GM19238 (cell line): ENCODE results near the gene SLC6A8.

Experiments
- DNase-seq: peaks from one replicate; pipeline ENCODE4 v3.0.0; 2011; ENCODE audit warnings: low spot score; ENCODE audit not compliant: insufficient read length

SLC6A8 gene

DNA sequence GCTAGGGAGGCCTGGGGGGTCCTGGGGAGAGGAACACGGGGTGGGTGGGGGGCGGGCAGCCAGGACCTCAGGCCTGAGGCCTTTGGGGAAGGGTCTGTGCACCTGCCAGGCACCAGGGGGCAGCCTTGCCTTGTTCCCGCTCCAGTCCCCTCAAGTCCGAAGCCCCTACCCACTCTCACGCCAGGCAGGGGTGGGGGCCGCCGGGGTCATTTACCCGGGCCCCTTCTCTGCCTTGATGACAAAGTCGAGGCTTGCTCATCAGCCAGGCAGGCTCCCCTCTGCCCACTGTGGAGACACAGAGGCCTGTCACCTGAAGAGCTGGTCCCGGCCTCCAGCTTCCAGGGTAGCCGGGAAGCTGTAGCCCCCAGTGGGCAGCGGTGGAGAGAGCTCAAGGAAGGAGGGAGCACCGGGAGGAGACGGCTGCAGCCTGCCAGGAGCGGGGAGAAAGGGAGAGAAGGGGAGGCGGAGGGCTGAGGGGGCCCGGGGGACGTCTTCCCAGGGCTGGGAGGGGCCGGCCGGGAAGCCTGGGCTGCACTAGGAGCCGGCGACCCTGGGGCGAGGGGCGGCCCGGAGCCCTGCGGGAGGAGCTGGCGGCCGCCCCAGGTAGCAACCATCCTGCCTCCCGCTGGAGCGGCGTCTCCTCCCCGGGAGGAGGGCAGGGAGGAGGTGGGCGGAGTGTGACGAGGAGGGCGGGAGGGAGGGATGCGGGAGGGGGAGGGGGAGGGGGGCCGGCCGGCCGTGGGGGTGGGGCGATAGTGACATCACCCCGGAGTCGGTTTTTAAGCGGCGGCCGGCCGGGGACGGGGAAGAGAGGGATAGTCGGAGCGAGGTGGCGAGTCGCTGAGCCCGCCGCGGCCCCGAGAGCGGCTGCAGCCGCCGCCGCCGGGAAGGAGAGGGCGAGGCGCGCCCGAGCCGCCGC is at the start of gene SLC6A8:
Gene SLC6A8 (plus strand): TSS at position 806 of the 919 bp plus-strand sequence. CDS start 649 bp downstream, outside the sequence.
- DNase-seq: no peak

GRCh38 chrX:153638041-153638371 is 49.7 kb upstream of the SLC6A8 start:
- no peak for DNase-seq

GRCh38 chrX:153638436-153639176 is 49.1 kb upstream of the SLC6A8 start:
- no peak for DNase-seq

DNA sequence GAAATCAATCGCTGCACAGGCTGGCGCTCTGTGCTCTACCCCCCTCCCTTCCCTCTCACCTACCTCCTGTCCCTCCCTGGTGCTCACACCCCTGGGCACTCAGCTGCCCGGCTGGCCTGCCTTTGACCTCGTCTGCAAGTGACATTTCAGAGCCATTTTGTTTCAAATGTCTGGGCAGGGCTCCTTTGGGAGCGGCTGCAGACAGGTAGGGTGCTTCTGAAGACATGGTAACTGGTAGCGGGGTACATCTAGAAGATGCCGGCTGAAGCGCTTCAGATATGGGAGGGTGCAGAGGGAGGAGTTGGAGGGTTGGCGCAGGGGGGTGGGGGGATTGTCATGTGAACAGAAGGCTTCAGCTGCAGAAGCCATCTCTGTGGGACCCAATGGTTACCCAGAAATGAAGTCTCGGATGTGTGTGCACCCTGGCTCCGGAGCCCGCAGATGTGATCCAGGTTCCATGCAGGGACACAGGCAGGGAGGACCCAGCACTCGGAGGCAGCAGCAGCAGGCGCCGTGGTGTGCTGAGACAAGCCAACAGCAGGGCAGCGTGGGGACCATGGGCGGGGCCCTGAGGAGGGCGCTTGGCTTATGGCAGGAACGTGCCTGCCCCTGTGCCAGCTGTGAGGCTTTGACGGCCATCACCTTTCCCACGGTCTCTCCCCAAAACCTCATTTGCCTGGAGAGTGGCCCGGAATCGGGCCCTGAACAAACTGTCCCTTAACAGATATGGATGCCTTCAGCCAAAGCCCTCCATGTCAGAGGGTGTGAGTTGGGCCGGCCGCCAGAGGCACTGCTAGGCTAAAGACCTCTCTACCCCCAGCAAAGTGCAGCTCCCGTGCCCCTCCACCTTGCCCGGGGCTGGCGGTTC is 48.3 kb upstream of the SLC6A8 start:
- DNase-seq: no peak

- no peak for DNase-seq
Measured at GRCh38 chrX:153640045-153640686, 47.6 kb upstream of the SLC6A8 start.

GRCh38 chrX:153640736-153641575 is 46.8 kb upstream of the SLC6A8 start:
- DNase-seq: no peak

GRCh38 chrX:153641627-153642026 is 46.1 kb upstream of the SLC6A8 start:
- no peak for DNase-seq

GRCh38 chrX:153642051-153642654 is 45.6 kb upstream of the SLC6A8 start:
- no peak for DNase-seq

DNA sequence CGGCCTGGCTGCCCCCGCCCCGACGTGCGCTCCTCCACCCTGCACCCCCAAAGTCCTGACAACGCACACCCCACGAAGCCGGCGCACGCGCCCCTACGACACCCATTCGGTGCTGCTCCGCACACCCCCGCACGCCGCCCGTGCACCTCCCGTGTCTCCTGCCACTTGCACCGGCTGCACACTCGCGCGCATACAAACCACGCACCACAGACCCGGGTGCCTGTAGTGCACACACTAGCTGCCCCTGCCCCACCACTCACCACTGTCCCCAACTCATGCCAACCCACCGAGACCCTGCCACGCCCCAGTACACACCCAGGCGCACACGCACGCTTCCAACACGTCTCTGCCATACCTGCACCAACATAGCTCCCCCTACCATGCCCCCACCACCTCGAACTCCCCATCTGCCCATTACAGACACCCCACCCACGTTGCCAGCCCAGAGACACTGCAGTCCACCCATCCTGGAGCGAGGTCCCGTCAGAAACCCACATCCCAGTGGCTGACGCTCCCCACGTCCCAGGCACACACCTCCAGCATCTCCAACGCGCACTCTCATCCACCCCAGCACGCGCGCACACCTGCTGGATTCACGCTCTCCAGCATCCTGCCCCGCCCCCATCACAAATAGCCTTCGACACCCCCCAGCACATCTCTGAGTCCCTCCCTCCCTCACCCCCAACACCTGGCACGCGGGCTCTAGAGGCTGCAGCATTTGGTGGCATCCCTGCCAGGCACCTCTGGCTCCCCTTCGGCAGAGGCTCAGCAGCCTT is 44.9 kb upstream of the SLC6A8 start:
- no peak for DNase-seq

GRCh38 chrX:153643431-153644351 is 44.0 kb upstream of the SLC6A8 start:
- DNase-seq: no peak

- no peak for DNase-seq
Measured at GRCh38 chrX:153644356-153645125, 43.2 kb upstream of the SLC6A8 start.

- no peak for DNase-seq
Measured at GRCh38 chrX:153645151-153645550, 42.6 kb upstream of the SLC6A8 start.

DNA sequence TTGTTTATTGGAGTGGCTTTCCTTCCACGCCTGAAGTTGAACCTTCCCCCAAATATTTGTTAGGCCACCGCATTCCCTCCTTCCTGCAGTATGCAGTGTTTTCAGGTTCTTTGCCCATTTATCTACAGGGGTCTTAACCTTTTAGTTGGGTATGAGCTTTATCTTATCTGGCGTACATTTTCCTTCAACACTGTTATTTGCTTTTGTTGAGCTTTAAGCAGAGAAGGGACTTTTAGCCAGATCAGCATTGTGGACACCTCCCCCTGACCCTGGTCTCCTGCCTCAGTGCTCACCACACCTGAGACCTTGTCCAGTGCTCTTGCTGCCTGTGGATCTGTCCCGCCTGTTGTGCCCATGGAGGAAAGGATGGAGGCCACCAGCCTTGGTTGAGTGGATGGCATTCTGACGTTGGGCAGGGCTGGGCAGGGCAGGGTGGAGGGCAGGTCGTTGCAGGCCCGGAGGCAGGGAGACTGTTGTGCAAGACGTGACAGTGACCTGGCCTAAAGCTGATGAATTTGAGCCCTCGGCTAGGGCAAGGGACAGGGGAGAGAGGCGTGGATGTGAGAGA is 41.7 kb upstream of the SLC6A8 start:
- DNase-seq: no peak

DNA sequence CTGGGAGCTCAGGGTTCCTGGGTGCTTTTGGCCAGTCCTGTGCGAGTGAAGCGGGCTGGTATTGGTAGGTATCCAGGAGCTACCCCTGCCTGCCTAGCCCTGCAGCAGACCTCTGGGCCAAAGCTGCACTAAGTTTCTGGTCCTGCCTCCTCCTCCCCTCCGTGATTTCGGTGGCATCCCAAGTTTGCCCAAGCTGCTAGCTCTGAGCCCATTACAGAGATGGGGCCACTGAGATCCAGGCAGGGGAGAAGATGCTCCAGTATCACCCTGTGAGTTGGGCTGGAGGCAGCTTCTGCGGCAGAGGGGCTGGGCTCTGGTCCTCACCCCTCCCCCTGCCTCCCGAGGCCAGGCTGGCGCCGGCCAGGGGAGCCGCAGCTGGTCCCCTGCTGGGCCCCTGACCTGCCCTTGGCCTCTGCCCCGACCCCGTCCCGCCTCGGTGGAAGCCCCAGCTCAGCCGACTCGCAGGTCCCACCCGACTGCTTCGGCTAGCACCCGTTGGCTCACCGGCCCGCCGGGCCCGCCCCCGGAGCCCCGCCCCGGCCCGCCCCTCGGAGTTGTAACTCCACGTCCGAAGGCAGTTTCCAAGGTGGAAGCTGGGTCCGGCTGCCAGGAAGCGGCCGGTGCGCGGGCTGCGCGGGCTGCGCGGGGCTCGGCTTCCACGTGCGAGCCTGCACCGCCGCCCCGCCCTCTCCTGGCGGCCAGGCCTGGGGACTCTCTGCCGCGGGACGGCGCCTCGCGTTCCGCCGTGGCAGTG is 40.9 kb upstream of the SLC6A8 start, which contains the start of gene DUSP9:
Gene DUSP9 (plus strand): TSS at position 584 of the 754 bp plus-strand sequence. CDS start 751 bp downstream, outside the sequence.
- DNase-seq: no peak

- DNase-seq: no peak
Measured at GRCh38 chrX:153647461-153648357, 40.0 kb upstream of the SLC6A8 start.
